Measurements from ENCODE around the gene WDR44.

GRCh38 chrX:118345045-118345463 lies 852 bp upstream of the WDR44 start:
- TF ChIP-seq TCF7 (IDR thresholded peaks at IDR 0.05; ENCODE audit: borderline replicate concordance) (no peak), CHD2 (IDR thresholded peaks at IDR 0.05; ENCODE audit: borderline replicate concordance, low read depth, low read length) (no peak), POLR2AphosphoS5 (IDR thresholded peaks at IDR 0.05; ENCODE audit: low read length) (no peak)

All from GM12878 (cell line).